HG03469 (cell line): ENCODE results near the gene TEP1.
"Not testable (repeated sequence)": the region's sequence is repeated elsewhere in the genome, so short reads cannot be mapped to it uniquely, and the experiment has no call there.

Experiments
- ATAC-seq: cut with Tn5 transposase; IDR thresholded peaks from one replicate; pipeline ENCODE4 v1.9.1; 2021; ENCODE audit warnings: mild to moderate bottlenecking, moderate library complexity, moderate number of reproducible peaks; ENCODE audit not compliant: unreplicated experiment

TEP1 gene

DNA sequence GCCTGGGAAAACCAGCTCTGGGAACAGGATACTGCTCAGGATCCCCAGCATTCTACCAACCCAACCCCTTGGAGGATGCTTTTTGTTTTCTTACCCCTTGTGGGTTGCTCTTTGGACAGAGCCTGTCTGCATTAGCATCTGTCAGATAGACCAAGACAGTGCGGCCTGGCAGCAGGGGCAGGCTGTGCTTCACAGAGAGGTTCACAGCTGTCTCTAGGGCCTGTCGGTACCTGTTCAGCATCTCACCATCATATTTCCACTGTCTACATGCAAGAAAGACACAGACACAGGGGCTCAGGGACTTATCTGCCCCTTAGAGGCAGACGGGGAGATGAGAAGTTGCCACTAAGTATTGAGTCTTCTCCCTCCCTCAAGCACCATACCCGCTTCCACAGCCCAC lies 21.8 kb downstream of the TEP1 start:
- no peak for ATAC-seq

DNA sequence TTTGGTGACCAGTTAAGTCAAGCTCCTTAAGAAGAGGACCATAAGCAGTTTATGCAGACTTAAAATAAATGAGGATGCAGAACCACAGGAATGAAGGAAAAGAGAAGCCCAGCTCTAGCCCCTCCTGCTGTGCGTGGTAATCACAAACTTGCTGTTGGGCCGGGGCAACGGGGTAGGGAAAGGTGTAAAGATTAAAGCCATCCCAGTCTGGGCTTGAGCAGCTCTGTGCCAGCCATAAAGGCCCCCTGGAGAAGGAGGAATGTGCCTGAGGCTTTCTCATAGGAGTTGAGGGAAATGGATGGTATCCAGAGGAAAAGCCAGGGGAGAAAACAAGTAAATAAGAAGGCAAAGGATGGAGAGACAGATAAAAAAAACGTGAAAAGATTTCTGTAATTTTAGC lies 25.1 kb downstream of the TEP1 start:
- ATAC-seq: no peak

DNA sequence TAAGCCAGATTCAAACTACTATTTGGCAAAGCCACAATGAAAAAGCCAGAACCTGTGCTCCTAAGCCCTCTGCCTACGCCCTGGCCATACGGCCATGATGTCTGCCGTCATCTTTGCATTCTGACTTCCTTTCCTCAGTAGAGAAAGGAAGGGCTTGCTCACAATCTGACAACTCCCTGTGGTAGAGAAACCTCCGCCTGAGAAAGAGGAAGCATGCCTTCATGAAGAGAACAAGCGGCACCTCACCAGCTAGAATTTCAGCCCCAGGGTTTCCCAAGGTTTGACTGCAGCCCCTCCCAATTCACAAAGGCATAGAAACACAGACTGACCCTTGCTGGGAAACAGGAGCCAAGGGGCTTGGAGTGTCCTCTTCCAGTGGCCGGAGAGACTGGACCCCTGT lies 25.7 kb downstream of the TEP1 start:
- no peak for ATAC-seq

DNA sequence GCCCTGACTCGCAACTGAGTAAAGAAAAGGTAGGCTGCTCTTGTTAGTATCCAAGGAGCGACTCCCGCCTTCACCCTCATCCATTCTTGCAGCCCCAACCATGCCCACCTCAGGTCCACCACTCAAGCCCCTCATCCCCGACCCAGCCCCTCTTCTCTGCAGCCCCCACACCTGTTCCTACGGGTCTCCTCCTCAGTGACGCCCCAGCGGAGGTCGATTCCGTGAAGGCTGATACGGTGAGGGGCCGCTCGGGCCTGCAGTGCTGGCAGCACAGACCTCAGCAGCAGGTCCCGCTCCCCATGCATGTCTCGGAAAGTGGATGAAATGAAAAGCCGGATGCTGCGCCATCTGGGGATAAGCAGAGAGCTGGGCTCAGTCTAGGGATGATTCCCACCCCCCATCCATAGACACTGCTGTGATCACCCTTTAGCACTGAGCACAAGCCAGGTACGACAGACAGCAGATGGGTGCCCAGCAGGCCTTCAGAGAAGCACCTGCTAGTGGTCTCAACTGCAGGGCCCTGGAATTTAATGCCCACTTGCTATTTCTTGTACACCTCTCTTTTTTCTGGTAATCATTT lies 26.9 kb downstream of the TEP1 start:
- ATAC-seq: no peak

DNA sequence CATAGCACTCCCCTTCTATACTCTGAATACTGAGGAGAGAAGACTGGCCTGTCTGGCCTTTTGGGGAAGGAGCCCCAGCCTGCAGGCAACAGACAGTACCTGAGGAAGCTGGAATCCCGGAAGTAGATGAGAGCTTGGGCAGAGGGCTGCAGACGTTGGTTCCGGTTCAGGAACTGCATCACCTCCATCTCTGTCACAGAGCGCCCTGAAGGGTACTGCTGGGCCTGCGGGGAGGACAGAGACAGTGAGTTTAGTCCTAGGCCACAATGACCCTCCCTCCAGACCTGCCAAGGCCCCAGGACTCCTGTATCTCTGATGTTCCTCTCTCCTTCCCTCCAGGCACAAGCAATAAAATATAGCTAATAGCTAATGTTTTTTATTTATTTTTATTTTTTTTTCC lies 28.4 kb downstream of the TEP1 start:
- ATAC-seq: no peak

DNA sequence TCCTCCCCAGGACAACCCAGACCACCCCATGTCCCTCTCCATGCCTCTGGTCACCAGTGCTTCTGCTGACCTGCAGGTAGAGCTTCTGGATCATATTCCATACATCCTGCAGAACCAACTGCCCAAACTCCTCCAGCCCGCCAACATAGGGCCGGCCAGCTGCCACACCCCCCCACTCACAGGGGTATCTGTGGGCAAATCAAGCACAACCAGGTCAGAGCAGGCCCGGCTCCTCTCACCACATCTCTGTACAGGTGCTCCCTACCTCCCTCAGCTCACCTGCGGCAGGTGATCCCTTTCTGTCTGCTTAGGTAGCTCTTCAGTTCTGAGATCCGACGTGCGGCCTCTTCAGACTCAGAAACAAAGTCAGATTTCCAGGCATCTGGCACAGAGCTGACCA lies 29.0 kb downstream of the TEP1 start:
- no peak for ATAC-seq

DNA sequence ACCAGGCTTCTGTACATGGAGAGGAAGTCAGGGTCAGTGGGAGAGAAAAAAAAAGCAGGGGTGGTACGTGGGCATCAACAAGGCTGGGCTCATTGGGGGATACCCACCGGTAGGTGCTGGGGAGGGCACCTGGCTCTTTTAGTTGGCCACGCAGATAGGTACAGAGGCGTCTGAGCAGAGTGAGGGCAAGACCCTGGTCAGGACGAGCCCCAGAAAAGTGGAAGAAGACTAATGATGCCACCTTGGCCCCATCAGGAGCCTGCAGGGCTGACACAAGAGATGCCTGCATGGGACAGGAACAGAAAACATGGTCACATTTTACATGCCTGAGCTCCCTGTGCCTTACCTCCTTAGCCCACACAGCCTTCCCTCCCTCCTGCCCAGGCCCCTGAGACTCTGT lies 29.7 kb downstream of the TEP1 start:
- ATAC-seq: no peak

DNA sequence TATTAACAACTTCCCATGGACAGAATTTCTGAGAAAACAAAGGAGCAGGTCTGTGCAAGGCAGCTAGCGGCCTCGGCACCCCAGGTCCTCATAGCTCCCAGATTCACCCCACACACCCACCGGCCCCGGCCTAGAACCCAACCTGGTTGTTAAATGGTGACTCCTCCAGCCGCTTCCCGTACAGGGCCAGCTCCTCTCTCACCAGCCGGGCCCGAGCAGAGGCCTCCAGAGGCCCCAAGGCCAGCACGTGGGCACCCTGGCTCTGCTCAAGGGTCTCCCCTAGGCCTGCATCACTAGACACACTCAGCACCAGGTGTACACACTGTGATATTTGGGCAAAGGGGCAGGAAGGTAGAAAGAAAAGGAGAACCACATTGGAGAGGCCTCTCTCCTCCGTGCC lies 30.3 kb downstream of the TEP1 start:
- ATAC-seq: no peak

DNA sequence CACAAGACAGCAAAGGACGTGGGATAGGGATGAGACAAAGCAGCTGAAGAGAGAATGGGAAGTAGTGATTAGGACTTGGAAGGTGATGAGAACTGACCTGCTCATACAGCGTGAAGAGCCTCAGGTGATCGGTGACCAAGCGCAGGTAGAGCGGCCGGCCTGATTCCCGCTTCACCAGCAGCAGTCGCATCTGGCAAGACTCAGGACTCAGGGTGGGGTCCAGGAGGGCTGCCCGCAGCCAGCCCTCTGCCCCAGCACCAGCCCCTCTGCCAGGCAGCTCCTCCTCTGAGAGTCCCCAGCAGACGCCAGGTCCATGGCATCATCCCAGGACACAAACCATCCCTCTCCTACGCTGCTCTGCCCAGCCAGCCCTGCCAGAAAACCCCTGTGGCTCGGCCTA lies 30.8 kb downstream of the TEP1 start:
- no peak for ATAC-seq

DNA sequence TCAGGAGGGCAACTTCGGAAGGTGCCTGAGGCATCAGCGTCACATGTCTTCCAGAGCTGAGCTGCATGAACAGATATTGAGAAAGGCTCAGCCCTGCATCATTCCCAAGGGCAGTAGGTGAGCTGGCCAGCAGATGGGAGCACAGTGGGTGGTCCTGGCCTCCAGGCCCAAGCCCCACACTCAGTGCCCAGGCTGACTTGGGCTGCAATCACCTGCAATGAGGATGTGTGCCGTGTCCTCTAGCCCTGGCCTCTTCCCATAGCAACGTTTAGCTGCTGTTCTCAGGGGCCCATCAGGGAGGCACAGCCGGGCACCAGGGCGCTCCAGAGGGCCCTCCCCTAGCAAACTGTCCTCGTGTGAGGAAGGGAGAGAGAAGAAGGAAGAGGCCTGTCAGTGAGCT lies 32.0 kb downstream of the TEP1 start:
- no peak for ATAC-seq

DNA sequence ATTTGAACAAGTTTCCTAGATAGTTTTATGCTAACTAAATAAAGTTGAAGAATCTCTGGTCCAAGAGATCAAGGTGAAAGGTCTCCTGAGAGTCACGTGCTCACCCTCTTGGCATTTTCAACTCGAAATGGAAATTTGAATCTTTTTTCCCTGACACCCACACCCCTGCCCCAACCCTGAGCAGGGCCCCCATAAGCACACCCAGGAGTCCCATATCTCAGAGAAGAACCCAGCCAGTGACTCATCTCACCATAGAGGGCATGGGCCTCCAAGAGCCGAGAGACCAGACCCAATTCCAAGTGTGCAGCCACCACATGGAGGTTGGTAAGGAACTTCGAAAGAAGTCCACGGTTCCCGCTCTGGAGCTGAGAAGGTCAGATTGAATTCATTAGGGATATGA lies 32.6 kb downstream of the TEP1 start:
- no peak for ATAC-seq

DNA sequence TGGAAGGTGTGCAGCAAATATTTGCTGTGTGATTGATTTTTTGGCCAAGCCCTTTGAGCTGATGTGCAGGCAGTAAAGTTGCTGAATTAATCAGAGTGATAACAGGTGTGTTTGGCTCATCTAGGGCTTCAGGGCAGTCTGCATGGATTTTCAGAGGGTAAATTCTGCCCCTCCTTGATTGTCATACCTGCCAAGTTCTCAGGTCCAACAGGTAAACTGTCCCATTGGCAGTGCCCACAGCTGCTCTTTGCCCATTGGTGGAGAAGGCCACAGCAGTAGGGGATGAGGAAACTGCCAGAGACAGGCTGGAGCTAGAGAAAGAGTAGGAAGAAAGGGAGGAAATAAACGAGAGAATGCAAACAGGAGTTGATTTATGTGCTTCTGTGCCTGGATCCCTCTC lies 33.6 kb downstream of the TEP1 start:
- ATAC-seq: no peak

DNA sequence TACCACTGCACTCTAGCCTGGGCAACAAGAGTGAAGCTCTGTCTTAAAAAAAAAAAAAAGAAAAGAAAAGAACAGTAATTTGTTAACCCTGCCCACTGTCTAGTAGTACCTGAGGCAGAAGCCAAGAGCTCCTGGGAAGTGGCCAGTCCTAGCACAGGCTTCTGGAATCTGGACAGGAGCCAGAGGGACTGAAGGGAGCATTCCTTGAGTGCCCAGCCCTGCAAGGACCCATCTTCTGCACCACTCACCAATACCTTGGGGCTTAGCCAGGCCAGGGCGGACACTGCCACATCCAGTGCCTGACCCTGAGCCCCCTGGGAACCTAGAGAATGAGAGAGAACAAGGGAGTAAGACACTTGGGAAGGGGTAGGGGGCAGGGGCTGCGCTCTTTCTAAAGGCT lies 36.1 kb downstream of the TEP1 start:
- ATAC-seq: no peak

DNA sequence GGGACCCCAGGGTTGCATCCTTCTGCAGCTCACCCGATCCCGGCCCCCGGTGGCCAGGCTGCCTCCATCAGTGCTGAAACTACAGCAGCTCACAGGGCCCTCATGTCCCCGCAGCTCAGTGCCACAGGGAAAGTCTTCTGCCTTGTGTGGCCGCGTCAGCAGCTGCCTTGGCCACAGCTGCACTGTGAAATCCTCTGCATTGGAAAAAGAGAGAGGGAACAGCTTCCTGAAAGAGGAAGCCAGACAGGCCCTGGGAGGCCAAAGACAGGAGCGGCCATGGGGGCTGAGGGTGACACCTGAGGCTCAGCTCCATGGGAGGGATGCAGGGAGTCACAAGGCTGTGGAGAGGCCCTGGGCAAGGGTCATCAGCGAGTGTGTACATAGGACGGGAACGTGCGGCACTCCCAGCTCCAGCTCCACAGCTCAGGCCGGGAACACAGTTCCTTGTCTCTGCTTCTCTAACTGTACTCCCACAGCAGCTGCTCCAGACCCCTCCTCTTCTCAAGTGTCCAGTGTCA lies 37.2 kb downstream of the TEP1 start:
- ATAC-seq: no peak

DNA sequence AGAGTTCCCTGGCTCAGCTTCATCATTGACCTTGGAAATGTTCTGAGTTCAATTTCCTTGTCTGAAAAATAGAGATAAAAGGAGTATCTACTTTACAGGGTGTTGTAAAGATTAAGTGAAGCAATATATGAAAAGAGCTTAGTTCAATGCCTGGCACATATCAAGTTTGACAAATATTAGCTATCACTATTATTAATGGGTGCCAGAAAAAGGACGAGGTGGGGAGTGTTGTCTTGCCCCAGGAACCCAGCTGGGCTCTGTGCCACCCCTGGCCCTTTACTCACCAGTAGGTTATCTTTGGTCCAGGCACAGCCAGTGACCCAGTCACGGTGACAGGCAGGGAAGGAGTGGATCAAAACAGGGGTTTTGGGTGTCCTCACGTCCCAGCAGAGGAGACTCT lies 37.8 kb downstream of the TEP1 start:
- no peak for ATAC-seq

DNA sequence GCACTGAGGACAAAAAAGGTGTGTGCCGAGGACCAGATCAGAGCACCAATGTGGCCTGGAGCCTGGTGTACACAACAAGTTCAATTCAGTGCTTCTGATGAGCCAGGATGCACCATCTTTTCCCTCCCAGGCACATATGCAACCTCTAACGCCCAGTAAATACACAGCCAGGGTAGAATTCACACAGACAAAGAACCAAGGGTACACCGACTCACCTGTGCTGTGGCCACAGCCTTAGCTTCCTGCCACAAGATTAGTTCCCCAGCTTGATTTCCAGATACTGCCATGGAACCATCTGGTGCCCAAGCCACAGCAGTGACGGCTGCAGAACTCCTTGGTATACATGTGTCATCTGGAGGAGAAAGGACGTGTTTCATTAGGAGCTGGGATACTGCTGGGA lies 40.5 kb downstream of the TEP1 start:
- ATAC-seq: no peak

DNA sequence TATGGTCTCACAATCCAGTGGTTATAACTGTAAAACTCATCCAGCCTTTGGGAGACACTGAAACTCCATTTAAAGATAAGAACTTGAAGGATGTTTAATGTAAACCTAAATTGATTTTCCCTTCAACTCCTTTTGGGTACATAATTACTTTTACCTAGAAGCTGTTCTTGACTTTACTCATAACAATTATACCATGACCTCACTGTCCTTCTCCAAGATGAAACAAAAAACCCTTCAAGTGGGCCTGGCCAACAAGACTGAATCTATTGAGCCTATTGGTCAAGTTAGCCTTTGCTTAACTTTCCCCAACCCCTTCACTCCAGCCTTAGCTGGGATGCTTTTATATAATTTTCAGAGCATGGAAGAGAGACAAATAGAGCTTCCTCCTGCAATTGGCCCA lies 47.4 kb downstream of the TEP1 start:
- ATAC-seq: no peak

DNA sequence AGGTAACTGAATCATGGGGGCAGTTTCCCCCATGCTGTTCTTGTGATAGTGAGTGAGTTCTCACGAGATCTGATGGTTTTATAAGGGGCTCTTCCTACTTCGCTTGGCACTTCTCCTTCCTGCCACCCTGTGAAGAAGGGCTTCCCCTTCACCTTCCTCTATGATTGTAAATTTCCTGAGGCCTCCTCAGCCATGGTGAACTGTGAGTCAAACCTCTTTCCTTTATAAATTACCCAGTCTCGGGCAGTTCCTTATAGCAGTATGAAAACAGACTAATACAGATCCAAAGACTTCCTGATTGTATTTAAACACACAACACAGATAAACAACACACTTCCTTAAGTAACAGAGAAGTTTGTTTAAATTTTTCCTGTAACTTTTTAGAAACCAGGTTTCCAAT lies 54.8 kb downstream of the TEP1 start:
- not testable (repeated sequence) for ATAC-seq

DNA sequence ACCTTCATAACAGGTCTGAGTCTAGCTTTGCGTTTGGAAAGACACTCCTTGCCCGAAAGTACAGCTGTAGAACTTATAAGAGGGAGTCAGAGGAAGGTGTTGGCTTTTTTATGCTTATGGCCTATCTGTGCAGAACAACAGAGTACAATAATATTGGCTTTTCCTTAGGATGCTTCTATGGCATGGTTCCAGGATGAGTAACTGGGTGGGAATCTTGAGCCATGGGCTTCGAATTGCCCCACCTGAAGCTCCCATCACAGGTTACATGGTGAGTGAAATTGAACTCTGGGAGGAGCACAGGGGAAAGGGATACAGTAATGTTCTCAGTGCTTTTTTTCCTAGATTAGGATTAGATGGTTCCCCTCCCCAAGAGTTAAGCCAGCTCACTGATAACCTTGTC lies 56.9 kb downstream of the TEP1 start:
- ATAC-seq: no peak

DNA sequence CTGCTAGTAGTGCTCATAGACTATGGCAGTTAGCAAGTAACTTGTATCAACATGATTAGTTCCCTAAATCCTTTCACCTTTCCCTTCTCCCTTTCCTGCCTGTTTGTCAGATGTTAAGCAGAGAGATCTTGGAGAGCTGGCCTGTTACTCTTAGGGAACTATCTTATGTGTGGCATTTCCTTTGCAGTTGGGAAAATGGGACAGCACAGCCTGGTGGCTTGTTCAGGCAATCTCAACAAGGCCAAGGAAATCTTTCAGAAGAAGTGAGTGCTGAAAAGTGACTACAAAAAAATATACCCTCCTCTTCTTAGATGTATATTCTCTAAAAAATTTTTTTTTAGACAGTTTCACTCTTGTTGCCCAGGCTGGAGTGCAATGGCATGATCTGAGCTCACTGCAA lies 62.4 kb downstream of the TEP1 start:
- no peak for ATAC-seq

DNA sequence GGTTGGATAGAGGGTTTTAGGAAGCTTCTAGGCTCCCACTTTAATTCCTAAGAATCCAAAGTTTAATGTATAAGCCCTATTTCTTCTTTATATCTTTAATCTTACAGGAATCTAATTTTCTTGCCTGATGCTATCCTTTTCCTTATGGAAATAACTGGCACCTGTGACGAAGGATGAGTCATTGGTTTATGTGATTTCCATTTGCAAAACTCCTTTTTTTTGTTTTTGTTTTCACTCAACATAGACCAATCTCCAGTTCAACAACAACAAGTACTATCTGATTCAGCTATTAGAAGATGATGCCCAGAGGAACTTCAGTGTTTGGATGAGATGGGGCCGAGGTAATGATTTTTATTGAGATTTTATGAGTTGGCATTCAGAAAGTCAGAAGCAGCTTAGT lies 63.0 kb downstream of the TEP1 start:
- ATAC-seq: no peak

DNA sequence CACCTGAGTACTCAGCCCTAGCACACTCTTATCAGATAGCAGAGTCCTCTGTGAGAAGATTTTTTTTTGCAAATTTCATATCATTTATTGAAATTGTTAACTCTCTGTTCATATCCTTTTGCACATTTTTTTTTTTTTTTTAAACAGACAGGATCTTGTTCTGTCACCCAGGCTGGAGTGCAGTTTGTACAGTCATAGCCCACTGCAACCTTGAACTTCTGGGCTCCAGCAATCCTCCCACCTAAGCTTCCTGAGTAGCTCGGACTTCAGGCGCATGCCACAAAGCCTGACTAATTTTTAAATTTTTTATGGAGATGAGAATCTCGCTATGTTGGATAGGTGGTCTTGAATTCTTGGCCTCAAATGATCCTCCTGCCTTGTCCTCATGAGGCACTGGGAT lies 65.6 kb downstream of the TEP1 start:
- ATAC-seq: no peak

DNA sequence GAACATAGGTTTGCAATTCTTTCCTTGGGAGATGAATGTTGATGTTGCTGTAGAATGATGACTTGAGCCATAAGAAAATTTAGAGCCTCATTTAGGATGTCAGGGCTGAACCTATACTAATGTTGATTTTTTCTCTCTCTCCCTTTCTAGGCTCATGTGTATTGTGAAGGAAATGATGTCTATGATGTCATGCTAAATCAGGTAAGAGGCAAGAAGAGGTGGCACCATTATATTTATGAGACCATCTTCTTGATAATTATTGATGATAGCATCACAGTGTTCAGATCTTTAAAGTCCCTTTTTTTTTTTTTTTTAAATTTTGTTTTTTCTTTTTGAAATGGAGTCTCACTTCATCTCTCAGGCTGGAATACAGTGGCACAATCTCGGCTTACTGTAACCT lies 66.6 kb downstream of the TEP1 start:
- no peak for ATAC-seq

DNA sequence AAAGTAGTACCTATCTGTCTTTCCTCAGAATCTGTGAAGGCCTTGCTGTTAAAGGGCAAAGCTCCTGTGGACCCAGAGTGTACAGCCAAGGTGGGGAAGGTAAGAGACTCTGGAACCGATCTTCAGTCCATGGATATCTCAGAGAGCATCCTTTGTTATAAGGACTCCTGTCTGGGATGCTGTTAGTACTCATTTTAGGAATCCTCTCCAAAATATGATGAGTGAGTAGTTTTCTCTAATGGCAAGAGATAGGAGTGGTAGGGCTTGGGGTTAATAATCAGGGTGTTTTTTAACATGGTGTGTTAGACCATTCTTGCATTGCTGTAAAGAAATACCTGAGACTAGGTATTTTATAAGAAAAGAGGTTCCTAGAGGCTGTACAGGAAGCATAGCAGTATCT lies 67.9 kb downstream of the TEP1 start:
- ATAC-seq: no peak
